PC-3 (cell line): ENCODE measurements around the gene RPL12. TPM values are rescaled to one million over a fixed set of nuclear protein-coding genes. Genes with fewer than 3 reads are reported as not detected.

ENCODE experiments used
- ATAC-seq: fragments of 200-7000 bp; cut with Tn5 transposase; 2 replicates; pipeline ENCODE4 v1.9.1; 2020; ENCODE audit warnings: mild to moderate bottlenecking, moderate library complexity
- BruUV-seq: library from RNA; stranded (reverse); fragments of 400-500 nt; replicated peaks from 2 replicates; lab custom pipeline; 2021; lab: Mats Ljungman, UMichigan
- CTCF ChIA-PET: fragments of 300-600 bp; sonication (Branson Sonifier 250); formaldehyde crosslinking; loops from one replicate; lab custom pipeline; 2022; ENCODE audit warnings: antibody characterized with exemption; lab: Charles Lee
- POLR2A ChIA-PET: fragments of 300-600 bp; sonication (Branson Sonifier 250); formaldehyde crosslinking; loops from one replicate; lab custom pipeline; 2022; ENCODE audit warnings: antibody characterized with exemption; ENCODE audit not compliant: unreplicated experiment; lab: Charles Lee
- DNase-seq: peaks from one replicate; pipeline ENCODE4 v3.0.0-alpha.2; 2015
- H2AFZ ChIP-seq: fragments of 300-600 bp; sonication (generic); 2 replicates; pipeline ENCODE4 v1.6.0; 2016; ENCODE audit warnings: antibody characterized with exemption, low read length
- H3F3A ChIP-seq: fragments of 300-600 bp; sonication (generic); one replicate; pipeline ENCODE4 v1.6.0; 2017; ENCODE audit warnings: antibody characterized with exemption, low read length, control low read depth, mild to moderate bottlenecking; ENCODE audit not compliant: unreplicated experiment
- H3K27ac ChIP-seq: fragments of 300-600 bp; sonication (generic); 2 replicates; pipeline ENCODE4 v1.5.1; 2016; ENCODE audit warnings: mild to moderate bottlenecking, low read length
- H3K27me3 ChIP-seq: fragments of 300-600 bp; sonication (generic); 2 replicates; pipeline ENCODE4 v1.6.1; 2016; ENCODE audit warnings: low read length, mixed read lengths
- H3K36me3 ChIP-seq: fragments of 300-600 bp; sonication (generic); 2 replicates; pipeline ENCODE4 v1.6.1; 2016; ENCODE audit warnings: low read depth, mixed run types, low read length, mixed read lengths
- H3K4me1 ChIP-seq: fragments of 300-600 bp; sonication (generic); 2 replicates; pipeline ENCODE4 v1.5.1; 2016; ENCODE audit warnings: low read length; ENCODE audit not compliant: insufficient read depth
- H3K4me2 ChIP-seq: fragments of 300-600 bp; sonication (generic); 2 replicates; pipeline ENCODE4 v1.6.0; 2016; ENCODE audit warnings: low read length
- H3K4me3 ChIP-seq: fragments of 300-600 bp; sonication (generic); 2 replicates; pipeline ENCODE4 v1.5.1; 2016; ENCODE audit warnings: mild to moderate bottlenecking, low read length, mixed read lengths
- H3K79me2 ChIP-seq: fragments of 300-600 bp; sonication (generic); 2 replicates; pipeline ENCODE4 v1.6.1; 2017; ENCODE audit warnings: low read length, mixed read lengths
- H3K9ac ChIP-seq: fragments of 300-600 bp; sonication (generic); 2 replicates; pipeline ENCODE4 v1.6.0; 2016; ENCODE audit warnings: mild to moderate bottlenecking, low read length
- H3K9me2 ChIP-seq: fragments of 300-600 bp; sonication (generic); replicated peaks from 2 replicates; pipeline ENCODE4 v1.6.1; 2016; ENCODE audit warnings: mixed run types, low read length, mixed read lengths
- H3K9me3 ChIP-seq: fragments of 300-600 bp; sonication (generic); 2 replicates; pipeline ENCODE4 v1.6.1; 2016; ENCODE audit warnings: low read length, mixed read lengths
- H4K20me1 ChIP-seq: fragments of 300-600 bp; sonication (generic); 2 replicates; pipeline ENCODE4 v1.6.1; 2016; ENCODE audit warnings: low read length, mixed read lengths
- CTCF ChIP-seq: fragments of 300-600 bp; sonication (generic); conservative IDR thresholded peaks from 2 replicates; pipeline ENCODE4 v1.5.1; 2017; ENCODE audit warnings: antibody characterized with exemption, low read depth, mild to moderate bottlenecking, low read length
- EZH2 ChIP-seq: fragments of 300-600 bp; sonication (generic); IDR thresholded peaks from one replicate; pipeline ENCODE4 v1.6.1; 2017; ENCODE audit warnings: antibody characterized with exemption, mild to moderate bottlenecking, low read length; ENCODE audit not compliant: unreplicated experiment
- EZH2phosphoT487 ChIP-seq: fragments of 300-600 bp; sonication (generic); IDR thresholded peaks from 2 replicates; pipeline ENCODE4 v1.6.1; 2018; ENCODE audit warnings: mild to moderate bottlenecking, antibody characterized with exemption, low read length, borderline replicate concordance
- intact Hi-C: fragments of 100-400 bp; cut with micrococcal nuclease; formaldehyde crosslinking; loops from 2 replicates; pipeline ENCODE4 v1.9.0; 2023
- total RNA-seq: library from RNA; depleted of rRNA; stranded (reverse); fragments of >200 nt; gene quantifications from 2 replicates; pipeline ENCODE4 v1.2.3, GENCODE V29; 2014

RPL12 gene
- total RNA-seq, 1 experiment from 2014 or later = 1,417 TPM

GRCh38 chr9:127402401-127403090, 48.7 kb downstream of the RPL12 start:
- CTCF ChIA-PET = no interaction called here
- Histone ChIP-seq H3K79me2 (peaks cover 15% of the 10 kb centered on the region), H3K4me3 (no peak overlapping the region), H3K27me3 (no peaks in the 10 kb centered on the region), H4K20me1 (no peaks in the 10 kb centered on the region), H3K9ac (no peak overlapping the region), H3K9me2 (no peaks in the 10 kb centered on the region), H3K4me1 (peaks cover 9% of the 10 kb centered on the region), H3K36me3 (no peaks in the 10 kb centered on the region; the same call in 1 of the 2 replicates), H2AFZ (no peak overlapping the region), H3F3A (no peaks in the 10 kb centered on the region), H3K4me2 (no peak overlapping the region), H3K27ac (no peak overlapping the region), H3K9me3 (no peaks in the 10 kb centered on the region)
- intact Hi-C loops = no loop called here
- ATAC-seq = no peak
- no peak for DNase-seq
- BruUV-seq = no TSS peak
- no peak for TF ChIP-seq EZH2
- POLR2A ChIA-PET = no interaction called here

- no peaks in the 10 kb centered on the region; the same call in 1 of the 2 replicates for H3K36me3 ChIP-seq
- H3K4me2 ChIP-seq = no peak overlapping the region
- peaks cover 14% of the 10 kb centered on the region for H3K4me1 ChIP-seq
- ChIA-PET CTCF (no interaction called here), POLR2A (no interaction called here)
- H4K20me1 ChIP-seq = no peaks in the 10 kb centered on the region
- DNase-seq (no peak), ATAC-seq (no peak)
- no peaks in the 10 kb centered on the region for H3K27me3 ChIP-seq
- no peak overlapping the region for H3K4me3 ChIP-seq
- no peaks in the 10 kb centered on the region for H3F3A ChIP-seq
- H3K9me2 ChIP-seq = no peaks in the 10 kb centered on the region
- no peaks in the 10 kb centered on the region for H3K9me3 ChIP-seq
- no peak overlapping the region for H3K27ac ChIP-seq
- intact Hi-C loops = loop anchor here (5.0 kb wide), 2 partner anchors 173 to 188 kb away; no protein-coding TSS in a partner anchor
- no TSS peak for BruUV-seq
- no peak for TF ChIP-seq EZH2
- no peak for TF ChIP-seq EZH2phosphoT487
- no peak for TF ChIP-seq CTCF
- no peak overlapping the region for H2AFZ ChIP-seq
- H3K9ac ChIP-seq = no peak overlapping the region
- peaks cover 15% of the 10 kb centered on the region for H3K79me2 ChIP-seq
Observed at GRCh38 chr9:127399736-127400269, 51.4 kb downstream of the RPL12 start.

- Histone ChIP-seq H3K27ac (no peak overlapping the region), H3K79me2 (peaks cover 15% of the 10 kb centered on the region), H3K9me2 (no peaks in the 10 kb centered on the region), H2AFZ (no peak overlapping the region), H3K4me3 (peak overlapping the region; percentile 82; the same call in 1 of the 2 replicates), H3F3A (no peaks in the 10 kb centered on the region), H3K27me3 (no peaks in the 10 kb centered on the region), H3K4me2 (peak overlapping the region; percentile 92), H3K9ac (no peak overlapping the region; the same call in 1 of the 2 replicates), H3K9me3 (no peaks in the 10 kb centered on the region), H3K4me1 (peaks cover 14% of the 10 kb centered on the region), H4K20me1 (no peaks in the 10 kb centered on the region), H3K36me3 (no peaks in the 10 kb centered on the region; the same call in 1 of the 2 replicates)
- CTCF ChIA-PET = no interaction called here
- BruUV-seq = no TSS peak
- no peak for TF ChIP-seq EZH2phosphoT487
- ATAC-seq = no peak
- POLR2A ChIA-PET = no interaction called here
- intact Hi-C loops = loop anchor here (5.0 kb wide), 2 partner anchors 172 to 187 kb away; no protein-coding TSS in a partner anchor
- DNase-seq = no peak
Observed at GRCh38 chr9:127398715-127399400, 52.3 kb downstream of the RPL12 start.
